Astrocyte (in vitro differentiated cells and primary cell): ENCODE results near the gene SIK3.

Experiments used
- CTCF ChIP-seq: IDR thresholded peaks from 2 replicates; pipeline ENCODE4 v1.5.1; 2011; ENCODE audit warnings: low read depth, mild to moderate bottlenecking, inconsistent platforms, low read length, moderate library complexity; ENCODE audit not compliant: insufficient read depth
- EZH2 ChIP-seq: IDR thresholded peaks from 2 replicates; pipeline ENCODE4 v1.6.1; 2012; ENCODE audit warnings: mild to moderate bottlenecking, low read length, inconsistent platforms; ENCODE audit not compliant: insufficient read depth

- TF ChIP-seq CTCF (peak; percentile 13), EZH2 (no peak)
These were observed 47.1 kb upstream of the SIK3 start for GRCh38 chr11:117145393-117145761.
